ELR (cell line): ENCODE measurements around the gene SCN3B.

Experiments used
- DNase-seq: peaks from one replicate; pipeline ENCODE4 v3.0.0-alpha.2; 2015; ENCODE audit warnings: low read depth

Gene SCN3B

DNA sequence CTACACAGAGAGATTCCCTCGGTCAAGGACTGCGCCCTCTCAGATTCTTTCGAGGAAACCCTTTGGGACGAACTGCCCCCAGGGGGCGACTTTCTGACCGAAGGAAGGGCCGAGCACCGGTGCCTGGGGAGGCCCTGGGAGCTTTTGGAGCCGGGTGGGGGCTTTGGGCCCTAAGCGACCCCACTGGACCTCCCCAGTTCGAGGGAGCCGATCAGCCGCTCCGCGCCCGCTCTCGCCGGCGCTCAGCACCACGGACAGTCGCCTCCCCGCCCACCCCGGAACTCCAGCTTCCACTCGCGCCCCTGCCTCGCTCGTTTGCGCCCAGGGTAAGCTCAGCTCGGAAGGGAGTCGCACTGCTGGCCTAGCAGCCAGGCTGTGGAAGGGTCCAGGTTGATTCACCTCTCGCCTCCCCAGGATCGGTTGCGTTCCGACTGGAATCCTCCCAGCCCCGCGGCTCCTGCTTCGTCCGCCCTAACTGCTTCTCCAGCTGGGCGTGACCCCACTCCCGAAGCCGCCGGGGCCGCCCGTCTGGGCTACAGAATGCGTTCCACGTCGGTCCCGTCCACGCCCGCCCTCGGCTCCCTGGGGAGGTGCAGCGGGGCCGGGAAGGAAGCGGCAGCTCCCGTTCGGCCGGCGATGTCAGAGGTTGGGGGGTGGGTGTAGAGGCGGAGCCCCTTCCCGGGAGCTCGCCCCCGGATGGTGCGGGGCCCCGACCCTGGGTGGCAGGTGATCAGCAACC is 428 bp downstream of the SCN3B start:
- DNase-seq, result peak; percentile 46

DNA sequence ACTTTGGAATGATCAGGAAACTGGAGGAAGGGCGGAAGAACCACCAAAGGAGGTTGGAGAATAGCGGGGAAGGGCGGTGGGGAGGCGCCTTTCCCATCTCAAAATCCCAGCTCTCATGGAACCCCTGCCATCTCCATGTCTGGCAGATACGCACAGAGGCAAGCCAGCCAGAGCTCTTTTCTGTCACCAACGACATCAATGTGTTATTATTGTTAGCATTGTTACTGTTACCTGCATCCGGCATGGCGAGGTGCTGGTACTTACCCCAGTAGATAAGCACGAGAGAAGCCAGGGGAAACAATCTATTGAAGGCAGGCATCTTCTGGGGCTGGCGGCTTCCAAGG is 969 bp downstream of the SCN3B start:
- no peak for DNase-seq

DNA sequence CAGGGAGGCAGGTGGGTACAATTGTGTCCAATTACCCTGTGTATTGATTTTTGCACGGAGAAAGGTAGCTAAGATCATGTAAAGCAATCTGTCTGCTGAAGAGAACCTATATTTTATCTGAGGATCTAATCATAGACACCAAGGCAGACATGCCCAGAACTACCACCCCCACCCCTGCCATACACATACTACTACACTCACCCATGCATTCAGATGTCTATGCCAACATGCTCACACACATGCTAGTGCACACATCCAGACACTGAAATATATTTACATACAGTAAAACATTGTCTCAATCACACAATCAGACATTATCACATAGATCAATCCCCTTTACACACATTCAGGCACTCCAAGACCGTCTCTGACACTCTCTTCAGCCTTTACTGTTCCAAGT is 1.8 kb downstream of the SCN3B start:
- no peak for DNase-seq

DNA sequence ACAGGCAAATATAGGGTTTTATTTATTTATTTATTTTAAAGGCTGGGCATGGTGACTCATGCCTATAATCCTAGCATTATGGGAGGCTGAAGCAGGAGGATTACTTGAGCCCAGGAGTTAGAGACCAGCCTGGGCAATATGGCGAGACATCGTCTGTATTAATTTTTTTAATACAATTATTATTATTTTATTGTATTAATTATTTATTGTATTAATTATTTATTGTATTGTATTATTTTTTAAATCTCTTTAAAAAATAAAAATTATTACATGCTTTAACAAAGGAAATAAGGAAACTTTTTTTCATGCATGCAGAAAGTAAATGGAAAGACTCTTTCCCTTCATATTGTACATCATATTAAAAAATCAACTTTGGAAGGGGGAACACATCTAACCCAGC is 3.5 kb downstream of the SCN3B start:
- no peak for DNase-seq

DNA sequence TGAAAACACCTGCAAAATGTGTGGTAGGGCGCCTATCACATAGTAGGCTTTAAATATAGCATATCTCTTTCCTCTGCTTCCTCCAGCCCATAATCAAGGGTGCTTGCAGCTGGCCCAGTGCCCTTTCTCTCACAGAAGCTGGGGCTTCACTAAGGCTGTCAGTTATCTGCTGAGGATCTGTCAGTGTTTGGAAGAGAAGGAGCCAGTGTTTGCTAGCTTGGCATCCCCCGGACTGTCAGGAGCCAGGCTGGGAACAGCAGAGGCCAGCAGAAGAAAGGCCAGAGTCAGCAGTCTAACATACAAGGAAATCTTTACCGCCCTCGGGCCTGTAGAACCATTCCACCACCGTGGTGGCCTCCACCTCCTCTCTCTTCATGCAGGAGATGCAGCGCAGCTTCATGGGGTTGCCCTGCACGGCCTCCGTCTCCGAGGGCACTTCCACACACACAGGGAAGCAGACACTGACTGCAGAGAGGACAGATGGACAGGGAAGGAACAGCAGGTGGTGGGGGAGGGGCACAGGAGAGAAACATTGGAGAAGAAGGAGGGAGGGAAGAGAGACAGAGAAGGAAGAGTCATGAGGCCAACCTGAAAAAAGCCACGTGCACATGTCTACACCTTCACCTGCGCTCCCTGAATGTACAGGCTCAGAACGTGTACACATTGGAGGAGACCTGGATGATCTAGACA is 9.0 kb downstream of the SCN3B start:
- DNase-seq, result no peak

DNA sequence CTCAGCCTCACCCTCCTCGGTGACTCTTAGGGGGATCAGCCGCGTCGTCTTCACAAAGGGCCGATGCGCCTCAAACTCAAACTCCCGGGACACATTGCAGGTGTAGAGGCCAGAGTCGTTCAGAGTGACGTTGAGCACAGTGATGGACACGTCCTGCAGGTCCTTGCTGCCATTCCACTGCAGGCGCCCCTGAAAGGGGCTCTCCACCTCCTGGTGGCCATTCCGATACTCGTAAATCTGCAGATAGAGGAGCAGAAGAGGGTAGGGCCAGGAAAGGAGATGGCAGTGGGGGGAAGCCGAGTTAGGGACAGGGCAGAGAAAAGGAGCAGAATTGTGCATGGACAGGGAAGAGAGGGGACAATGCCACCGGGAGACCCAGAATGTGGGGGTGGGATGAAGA is 12.0 kb downstream of the SCN3B start:
- no peak for DNase-seq

DNA sequence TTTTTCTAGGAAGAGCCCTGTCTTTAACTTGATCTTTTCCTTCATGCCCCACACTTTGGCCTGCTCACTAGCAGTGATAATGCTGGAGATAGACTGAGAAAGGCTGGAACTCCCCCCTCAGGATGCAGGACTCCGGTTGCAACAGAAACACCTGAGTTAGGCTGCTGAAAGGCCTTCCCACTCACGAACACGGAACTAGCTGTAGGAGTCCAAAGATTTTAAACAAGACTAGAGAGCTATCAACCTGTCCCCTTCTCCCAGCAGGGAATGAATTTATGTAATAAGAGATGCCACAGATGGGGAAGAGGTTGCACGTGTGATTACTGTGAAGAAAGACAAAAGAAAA is 13.0 kb downstream of the SCN3B start:
- DNase-seq, result no peak

DNA sequence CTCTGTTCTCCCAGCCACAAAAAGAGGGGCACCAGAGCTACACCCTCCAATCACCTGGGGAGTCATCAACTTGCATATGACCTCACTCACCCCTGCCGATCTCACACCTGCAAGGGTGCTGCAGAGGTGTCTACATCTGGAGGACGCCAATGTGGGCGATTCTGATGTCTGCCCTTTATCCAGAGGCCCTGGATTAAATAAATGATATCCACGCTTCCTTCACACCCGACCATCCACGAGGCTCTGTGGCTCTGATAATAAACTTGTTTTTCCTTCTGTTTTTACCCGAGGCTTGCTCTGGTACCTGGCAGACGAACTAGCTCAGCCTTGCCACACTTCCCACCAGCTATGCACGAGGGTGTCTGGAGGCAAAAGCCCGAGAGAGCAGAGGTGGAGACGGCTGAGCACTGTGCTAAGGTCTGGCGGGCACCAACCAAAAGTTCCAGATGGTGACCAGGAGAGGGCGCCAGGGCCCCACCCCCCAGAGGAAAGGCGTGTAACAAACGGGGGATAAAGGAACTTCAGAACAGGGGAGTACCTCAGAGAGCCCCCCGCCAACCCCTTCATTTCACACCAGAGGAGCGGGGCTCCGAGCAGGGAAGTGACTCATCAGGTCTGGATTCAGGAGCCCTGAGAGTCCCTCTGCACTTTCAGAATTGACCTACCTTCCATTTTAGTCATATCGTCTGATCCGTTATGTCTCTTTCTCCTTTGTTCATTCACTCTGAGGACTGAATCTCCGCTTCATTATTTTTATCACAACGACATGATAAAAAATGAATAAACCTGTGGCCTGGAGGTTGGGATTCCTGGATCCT is 13.5 kb downstream of the SCN3B start:
- DNase-seq, result peak; percentile 61

DNA sequence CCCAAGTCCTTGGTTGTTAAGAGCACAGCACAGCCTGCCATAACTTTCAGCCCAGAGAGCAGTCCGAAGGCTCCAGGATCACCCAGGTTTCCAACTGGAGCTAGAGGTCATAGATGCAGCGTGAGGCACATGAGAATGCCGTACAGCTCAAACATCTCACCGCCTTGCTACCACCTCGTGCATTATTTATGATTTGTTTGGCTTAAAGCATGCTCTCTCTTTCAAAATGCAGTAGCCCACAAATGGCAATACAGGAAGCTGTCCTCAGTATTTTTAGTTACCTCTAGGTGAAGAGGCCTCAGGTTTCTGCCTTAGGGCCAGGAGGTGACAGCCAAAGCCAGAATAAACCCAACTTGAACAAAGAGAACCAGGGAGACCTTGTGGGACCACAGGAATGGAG is 14.4 kb downstream of the SCN3B start:
- DNase-seq, result no peak

DNA sequence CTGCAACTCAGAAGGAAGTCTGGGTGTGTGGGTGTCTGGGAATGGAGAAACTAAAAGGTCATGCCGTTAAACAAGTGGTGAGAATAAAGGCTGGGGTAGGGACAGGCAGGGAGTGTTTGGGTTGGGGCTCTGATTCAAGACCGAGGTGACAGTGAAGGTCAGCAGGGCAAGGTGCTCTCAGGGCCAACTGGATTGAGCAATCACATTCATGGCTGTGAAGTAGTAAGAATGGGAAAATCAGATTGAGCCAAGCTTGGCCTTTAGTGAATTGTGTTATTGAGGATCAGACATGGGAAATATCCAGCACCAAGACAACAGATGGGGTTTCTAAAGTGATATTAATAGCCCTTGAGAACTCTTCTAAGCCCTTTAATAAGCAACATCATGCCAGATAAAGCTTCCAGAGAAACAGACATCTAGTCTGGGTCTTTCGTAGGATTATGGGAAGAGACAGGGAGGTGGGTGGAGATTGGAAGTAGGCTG is 24.3 kb downstream of the SCN3B start:
- no peak for DNase-seq

DNA sequence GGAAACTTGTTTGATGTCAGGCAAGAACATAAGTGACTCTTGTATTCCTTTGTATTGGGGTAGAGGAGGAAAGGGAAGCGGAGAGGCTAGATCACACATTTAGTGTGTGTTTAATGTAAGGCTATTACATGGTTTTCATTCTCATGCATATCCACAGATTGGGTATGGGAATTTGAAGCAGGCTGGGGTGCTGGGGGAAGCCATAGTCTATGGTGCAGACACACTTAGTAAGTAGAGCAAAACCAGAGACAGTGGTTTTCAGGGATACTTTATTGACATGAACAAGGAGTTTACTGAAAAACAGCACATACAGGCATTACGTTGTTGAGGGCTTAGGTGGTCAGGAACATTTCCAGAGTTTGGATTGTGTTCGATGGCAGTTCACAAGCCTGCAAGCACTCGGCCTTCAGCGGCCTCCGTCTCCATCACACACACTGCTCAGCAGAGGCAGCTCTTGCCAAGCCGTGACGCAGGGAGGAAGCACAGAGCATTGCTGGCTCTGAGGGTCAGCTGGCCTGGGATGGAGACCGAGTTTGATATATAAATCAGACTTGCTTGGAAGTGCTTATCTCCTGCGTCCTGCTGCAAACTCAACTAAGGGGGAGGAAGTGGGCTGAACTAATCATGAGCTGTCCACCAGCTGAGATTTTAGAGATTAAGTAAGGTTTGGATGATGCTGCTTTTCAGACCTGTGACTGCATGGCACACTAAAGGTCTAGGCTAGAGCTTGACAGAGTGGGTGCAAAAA is 25.3 kb downstream of the SCN3B start:
- DNase-seq, result peak; percentile 90

DNA sequence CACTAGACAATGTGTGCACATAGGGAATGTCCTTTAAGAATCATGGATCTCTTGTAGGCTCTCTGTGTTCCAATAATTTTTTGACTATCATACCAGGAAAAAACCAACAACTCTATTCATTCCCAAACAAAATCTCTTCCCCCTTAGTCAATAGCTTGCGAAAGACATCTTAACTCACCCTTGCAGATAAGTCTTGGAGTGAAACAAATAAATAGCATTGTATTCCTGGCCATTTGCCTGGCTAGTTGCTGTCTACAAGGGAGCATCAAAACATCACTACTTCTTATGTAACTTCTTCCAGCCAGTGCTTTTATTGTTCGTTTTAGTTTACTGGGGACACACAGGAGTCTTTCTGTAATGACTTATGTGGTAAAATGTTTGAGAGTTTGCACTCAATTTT is 29.4 kb downstream of the SCN3B start:
- no peak for DNase-seq

DNA sequence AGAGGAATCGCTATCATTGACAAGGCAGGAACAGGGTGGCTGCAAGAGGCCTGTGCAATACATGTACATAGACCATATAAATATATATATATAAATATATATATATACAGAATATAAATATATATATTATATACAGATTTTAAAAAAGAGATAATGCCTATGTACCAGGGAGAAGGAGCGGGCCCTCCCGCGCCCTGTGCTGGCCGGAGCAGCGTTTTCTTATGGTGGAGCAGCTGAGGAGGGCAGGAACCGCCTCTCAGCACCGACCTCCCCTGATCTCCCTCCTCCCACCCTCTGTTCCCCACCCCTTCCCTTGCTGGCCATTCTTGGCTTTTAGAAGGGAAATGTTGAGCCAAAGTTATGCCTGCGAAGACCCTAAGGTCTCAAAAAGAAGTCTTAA is 31.8 kb downstream of the SCN3B start:
- DNase-seq, result no peak

DNA sequence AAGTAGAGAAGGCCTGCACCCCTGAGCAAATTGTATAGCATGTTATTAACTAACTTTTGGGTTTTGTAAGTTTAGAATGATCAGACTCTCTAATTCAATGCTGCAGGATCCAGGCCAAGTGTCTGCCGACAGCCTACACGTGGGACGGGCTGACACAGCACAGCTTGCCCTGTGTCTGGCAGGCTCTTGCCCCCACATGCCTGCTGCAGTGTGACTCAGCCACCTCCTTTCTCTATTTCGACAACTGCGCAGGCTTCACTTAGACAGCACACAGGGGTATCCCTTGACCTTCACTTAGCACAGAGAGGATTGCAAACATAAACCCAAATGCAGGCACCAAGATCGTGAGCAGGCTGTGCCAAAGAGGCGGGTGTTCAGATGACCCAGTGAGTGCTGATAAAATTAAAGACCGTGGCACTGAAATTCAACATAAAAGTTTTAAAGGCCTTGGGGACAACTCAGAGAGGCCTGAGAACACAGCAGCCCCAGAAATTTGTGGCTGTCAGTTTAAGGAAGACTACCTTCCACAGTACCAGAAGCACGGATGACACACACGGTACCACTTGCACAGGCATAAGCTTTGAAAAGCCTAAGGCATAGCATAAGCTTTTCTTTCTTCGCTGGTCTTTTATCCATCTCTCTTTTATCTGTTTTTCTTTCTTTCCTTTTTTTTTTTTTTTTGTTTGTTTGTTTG is 37.8 kb downstream of the SCN3B start:
- DNase-seq, result no peak

DNA sequence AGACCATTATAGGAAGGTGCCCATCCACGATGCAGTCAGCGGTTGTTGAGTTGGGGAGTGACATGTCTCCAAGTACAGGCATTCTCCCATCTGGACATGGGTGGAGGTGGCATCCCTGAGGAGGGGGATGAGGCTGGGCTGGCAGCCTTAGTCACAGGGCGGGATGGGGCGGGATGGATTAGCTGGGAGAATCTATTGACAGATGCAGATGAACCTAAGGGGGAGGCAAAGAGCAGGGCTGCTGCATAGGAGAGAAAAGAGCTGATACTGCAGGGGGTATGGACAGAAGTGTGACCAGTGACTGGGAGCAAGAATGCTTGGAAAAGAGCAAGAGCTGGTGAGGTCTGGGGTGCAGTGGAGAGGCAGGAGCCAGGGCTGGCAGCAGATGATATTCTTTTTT is 42.7 kb downstream of the SCN3B start:
- DNase-seq, result no peak

DNA sequence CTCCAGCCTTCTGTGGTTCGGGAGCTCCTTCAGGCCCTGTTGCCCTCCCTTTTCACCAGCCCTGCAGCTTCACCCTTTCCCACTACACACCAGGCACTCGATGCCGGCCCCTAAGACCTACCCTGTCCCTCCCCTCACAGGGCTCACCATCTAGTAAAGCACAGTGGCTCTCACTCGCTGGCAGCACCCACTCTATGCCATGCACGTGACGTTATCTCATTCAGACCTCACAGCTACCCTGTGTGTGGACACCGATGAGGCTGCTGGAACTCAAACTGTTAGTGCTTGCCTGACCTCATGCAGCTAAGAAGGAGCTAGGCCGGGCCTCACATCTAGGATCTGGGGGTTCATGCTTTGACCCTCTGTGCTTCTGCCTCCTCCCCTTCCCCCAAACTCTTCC is 45.5 kb downstream of the SCN3B start:
- no peak for DNase-seq

DNA sequence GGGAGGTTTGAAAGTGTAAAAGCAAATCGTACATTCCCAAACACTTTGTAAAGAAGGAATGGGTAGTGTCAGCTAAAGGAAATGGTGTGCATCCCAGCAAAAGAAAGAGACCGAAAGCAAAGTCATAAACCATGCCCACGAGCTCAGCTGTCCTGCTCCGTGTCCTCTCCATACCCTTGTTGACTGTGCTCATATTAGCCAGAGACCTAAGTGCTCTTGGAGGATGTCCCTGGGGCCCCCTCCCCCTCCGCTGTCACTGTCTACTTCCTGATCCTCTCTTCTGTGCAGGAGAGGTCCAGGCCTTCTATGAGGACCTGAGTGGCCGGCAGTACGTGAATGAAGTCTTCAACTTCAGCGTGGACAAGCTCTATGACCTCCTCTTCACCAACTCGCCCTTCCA is 46.1 kb downstream of the SCN3B start:
- DNase-seq, result no peak

DNA sequence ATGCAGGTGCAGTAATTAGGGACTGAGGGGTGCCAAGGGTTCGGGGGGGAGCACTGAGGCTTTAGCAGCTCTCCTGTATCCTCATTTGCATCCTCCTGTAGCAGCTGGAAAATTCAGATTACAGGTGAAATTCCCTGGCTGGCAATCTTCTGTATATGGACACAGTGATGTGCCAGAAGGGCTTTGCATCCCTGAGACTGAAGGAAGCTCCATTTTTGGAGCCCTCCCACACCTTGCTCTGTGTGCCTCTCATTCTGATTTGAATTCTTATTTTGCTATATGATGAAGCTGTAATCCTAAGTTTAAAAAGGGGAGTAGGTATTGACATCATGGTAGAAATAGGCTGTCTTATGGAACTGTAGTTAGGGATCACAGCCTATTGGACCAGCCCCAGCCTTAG is 46.6 kb downstream of the SCN3B start:
- DNase-seq, result no peak

DNA sequence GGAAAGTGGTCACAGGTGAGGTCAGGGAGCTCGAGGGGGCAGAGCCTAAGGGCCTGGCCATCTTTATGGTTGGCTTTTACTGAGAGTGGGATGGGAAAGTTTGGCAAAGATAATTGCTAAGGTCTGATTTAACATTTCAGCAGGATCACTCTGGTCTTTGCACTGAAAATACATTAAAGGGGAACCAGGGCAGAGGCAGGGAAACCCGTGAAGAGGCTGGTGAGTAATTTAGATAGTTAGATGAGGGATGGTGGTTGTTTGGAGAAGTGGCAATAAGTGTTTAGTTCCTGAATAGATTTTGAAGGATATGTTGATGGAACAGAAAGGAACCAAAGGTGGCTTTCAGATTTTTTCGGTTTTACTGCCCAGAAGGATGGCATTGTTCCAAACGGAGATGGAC is 50.8 kb downstream of the SCN3B start:
- DNase-seq, result no peak

DNA sequence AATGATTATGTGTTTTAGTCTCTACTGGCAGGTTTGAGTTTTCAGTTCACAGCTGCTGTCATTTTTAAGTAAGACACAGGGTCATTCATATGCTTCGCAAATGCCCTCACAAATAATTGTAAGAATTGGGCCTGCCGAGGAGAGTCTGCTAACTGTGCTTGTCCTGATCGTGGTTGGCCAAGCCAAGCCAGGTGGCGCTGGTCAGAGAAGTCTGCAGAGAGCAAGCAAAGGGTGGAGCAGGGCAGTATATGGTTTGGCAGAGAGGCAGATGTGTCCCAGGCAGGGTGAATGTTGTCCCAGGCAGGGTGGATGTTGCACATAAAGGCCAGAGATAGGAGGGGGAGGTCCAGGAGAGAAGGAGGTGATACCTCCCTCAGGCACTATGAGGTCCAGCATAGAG is 52.7 kb downstream of the SCN3B start:
- no peak for DNase-seq

DNA sequence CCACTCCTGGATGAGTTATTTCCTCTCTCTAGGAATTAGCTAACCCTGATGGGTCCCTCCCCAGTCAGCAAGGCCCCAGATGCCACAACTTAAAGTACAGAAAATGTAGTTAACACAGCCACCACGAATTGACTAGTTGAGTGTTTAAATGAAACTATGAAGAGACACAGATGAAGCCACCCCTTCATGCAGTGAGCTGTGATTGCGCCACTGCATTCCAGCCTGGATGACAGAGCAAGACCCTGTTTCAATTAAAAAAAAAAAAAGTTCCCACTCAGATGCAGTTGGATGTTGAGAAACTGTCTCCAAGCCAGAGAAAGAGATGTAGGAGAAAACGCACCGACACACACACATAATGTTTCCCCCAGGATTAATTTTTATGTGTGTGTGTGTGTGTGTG is 53.3 kb downstream of the SCN3B start:
- DNase-seq, result peak; percentile 49

DNA sequence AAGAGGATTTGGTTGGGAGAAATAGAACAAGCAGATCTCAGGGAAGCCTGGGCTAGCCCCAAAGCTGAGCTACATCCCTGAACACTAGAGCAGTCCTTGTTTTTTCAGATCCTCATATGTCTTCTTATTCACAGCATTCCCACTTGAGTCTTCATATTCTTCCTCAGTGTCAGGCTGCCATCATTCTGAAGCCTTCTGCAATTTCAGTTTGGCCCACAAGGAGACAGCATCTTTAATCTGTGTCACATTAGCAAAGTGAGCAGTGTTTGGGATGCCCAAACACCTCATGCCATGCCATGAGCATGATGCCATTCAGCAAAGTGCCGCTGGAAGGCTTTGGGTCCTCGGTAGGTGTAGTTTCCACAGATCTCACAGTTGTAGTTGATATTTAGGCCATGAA is 56.6 kb downstream of the SCN3B start:
- DNase-seq, result no peak
